HG03432 (cell line): ENCODE measurements around the gene GABRR3.

Experiments
- ATAC-seq: cut with Tn5 transposase; IDR thresholded peaks from one replicate; pipeline ENCODE4 v1.9.1; 2021; ENCODE audit warnings: mild to moderate bottlenecking, moderate library complexity; ENCODE audit not compliant: unreplicated experiment

GABRR3 gene

DNA sequence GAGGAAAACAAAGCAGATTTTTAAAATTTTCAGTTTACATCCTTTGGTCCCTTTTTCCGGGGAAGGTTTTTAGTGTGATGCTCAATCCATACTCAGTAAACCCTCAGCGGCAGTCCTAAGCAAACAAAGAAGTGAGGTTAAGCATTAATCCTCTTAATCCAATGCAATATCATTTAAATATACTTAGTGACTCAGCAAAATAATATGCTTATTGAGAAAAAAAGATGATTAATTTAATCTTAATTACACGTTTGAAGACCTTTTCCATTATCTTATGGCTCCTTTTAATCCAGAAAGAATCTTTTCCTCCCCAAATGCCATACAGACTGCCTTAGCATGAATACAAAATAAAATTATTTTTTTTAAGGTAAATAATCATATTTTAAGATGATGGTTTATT, at the start of gene GABRR3:
GABRR3 (minus strand) TSS at position 108 of the 400 bp plus-strand sequence. CDS start 328 bp downstream, outside the sequence.
- no peak for ATAC-seq

DNA sequence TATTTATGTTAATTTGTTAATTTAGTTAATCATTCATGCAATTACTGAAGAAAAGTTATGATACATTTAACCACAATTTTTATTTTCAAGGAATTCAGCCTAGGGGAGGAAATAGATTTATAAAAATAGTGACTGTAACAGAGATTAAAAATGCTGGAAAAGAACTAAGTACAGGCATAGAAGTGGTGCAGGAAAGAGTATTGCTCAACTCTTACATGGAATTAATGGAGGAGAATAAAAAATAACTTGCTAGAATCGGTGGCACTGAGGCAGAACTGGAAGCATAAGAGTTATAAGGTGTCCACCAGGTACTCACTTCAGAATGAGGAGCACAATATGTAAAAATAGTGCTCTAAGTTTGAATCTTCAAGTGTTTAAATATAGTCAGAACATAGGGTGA, 38.4 kb upstream of the GABRR3 start:
- ATAC-seq = no peak

GRCh38 chr3:98070840-98071239, 35.7 kb upstream of the GABRR3 start:
- ATAC-seq = no peak

GRCh38 chr3:98068824-98069223, 33.7 kb upstream of the GABRR3 start:
- ATAC-seq = no peak

DNA sequence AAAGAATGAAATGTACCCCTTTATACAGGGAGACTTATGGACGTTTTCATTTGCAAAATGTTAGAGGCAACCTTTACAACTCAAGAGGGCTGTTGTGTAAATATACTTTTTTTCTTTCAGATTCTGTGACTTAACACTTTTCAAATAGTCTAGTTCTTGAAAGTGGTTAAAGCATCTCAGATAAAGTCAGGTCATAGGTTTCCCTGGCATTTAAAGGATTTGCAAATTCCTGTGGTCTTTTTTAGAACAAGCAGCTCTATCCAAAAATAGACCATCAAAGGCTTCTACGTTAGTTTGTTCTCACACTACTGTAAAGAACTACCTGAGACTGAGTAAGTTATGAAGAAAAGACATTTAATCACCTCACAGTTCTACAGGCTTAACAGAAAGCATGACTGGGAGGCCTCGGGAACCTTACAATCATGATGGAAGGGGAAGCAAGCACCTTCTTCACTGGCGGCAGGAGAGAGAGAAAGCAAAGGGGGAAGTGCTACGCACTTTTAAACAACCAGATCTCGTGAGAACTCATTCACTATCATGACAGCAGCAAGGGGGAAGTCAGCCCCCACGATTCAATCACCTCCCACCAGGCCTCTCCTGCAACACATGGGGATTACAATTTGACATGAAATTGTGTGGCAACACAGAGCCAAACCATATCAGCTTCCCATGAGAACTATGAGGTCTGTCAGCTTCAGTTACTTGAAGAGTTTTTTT, 23.3 kb upstream of the GABRR3 start:
- no peak for ATAC-seq

DNA sequence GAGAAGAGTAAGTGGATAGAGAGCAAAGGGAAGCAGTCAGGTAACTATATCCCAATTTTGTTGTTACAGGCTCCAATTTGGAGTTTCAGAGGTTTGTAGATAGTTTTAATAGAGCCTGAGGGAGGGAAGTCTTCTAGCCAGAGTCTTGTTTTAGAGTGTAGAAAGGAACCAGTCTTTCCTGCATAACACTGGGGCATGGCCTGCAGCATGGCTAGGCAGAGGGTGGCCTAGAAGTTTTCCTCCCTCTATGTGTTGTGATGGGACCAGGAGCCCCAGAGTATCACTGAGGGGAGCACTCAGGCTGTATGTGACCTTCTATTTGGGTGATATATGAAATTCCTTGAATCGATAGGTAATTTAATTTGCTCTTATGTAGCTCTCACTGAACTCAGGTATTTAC, 22.5 kb upstream of the GABRR3 start:
- no peak for ATAC-seq

- ATAC-seq = no peak
Measured at GRCh38 chr3:98056035-98056434, 20.9 kb upstream of the GABRR3 start.

GRCh38 chr3:98049271-98049670, 14.2 kb upstream of the GABRR3 start:
- no peak for ATAC-seq

DNA sequence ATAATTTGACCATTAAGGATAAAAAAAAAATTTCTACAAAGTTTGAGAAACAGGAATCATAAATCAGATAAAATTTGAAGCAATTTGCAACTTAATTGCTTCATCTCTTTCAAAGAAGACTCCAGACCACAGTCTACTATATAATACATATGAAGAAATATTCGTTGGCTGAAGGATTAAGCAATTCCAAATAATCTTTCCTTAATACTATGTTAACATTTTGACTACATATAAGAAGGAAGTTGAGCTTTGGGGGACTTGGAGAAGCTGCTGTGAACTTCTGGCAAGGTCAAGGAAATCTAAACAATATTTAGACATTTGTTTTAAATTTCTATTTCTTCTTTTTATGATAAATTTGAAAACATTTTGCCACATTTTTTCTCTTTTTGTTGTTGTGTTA, 13.5 kb upstream of the GABRR3 start:
- ATAC-seq = no peak

DNA sequence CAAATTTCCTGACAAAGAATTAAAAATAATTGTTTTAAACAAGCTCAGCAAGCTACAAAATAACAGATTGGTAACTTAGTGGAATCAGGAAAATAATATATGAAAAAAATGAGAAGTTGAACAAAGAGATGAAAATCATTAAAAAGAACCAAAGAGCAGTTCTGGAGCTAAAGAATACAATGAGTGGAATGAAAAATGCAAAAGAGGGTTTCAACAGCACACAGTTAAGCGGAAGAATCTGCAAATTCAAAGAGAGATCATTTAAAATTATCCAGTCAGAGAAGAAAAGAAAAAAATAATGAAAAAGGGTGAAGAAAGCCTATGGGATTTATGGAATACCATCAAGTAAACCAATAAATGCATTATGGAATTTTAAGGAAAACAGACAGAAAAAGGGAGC, 6.2 kb upstream of the GABRR3 start:
- no peak for ATAC-seq

DNA sequence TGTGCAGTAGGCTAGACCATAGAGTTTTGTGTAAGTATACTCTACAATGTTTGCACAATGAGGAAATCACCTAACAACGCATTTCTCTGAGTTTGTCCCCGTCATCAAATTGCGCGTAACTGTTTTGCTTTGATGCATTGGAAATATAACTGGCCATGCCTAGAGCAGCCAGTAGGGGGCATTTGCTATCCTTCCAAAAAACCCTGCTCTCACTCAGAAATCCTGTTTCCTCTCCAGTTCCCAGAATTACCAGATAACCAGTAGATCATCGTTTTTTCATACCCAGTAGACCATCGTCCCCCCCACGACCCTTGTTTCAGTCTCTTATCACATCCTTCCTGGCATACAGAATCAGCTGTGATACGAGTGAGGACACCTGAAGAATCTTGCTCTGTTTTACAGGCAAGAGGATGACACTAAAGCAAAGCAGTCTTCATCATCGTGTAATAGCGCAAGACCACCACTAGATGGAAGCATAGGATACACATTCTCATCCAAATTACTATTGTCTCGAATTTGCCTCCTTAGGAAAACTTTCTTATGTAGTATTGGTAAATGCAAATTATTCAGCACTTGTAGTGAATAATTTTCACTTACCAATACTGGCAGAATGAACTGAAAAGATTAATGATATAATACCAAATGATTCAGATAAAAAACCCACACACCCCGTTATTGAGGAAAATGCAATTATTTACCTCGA, 4.4 kb upstream of the GABRR3 start:
- peak; percentile 96 for ATAC-seq

DNA sequence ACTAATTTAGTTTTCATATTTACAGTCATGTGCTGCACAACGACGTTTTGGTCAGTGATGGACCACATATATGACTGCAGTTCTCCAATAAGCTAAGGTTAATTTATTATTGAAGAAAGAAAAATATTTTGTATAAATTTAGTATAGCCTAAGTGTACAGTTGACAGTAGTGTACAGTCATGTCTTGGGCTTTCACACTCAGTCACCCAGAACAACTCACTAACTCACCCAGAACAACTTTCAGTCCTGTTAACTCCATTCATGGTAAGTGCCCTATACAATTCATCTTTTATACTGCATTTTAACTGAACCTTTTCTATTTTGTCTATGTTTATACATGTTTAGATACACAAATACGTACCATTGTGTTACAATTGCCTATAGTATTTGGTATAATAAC, 3.8 kb upstream of the GABRR3 start:
- ATAC-seq = peak; percentile 16

GRCh38 chr3:98038286-98038685, 3.2 kb upstream of the GABRR3 start:
- ATAC-seq = no peak

DNA sequence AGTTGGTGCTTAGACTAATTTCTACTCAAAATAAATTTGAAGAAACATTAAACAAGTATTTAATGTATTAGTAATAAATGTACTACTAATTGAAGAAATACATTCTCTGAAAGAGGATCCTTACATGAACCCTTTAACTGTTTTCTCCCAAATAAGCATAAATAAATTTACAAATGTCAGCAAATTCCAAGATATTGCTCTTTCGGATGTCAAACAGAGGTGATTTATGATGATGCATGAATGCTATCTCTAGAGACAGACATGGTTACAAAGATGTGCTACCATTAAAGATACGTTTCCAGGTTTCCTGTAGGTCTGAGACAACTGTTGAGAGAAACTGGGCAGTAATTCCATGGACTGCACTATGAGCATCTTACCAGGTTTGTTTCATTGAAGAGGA, 629 bp downstream of the GABRR3 start:
- no peak for ATAC-seq

DNA sequence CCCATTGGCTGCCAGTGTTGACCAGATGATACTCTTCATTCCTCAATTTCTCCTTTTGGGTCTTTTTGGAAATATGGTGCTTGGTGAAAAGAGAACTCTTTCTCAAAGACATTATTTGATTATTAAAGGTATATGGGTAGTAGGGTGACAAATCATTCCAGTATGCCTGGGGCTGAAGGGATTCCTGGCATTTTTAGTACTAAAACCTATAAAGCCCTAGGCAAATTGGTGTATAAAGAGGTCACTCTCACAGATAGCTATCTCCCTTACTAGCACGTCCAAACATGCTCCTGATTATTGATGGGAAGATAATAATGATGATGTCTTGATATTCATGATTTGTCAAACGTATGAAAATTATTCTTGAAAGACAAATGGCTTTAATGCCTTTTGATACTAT, 1.1 kb downstream of the GABRR3 start:
- no peak for ATAC-seq

GRCh38 chr3:98032904-98033303, 2.2 kb downstream of the GABRR3 start:
- no peak for ATAC-seq

- ATAC-seq = no peak
Measured at GRCh38 chr3:98032265-98032664, 2.9 kb downstream of the GABRR3 start.

- ATAC-seq = no peak
Measured at GRCh38 chr3:98029083-98029482, 6.0 kb downstream of the GABRR3 start.

- ATAC-seq = peak; percentile 31
Measured at GRCh38 chr3:98027085-98027446, 8.0 kb downstream of the GABRR3 start.

DNA sequence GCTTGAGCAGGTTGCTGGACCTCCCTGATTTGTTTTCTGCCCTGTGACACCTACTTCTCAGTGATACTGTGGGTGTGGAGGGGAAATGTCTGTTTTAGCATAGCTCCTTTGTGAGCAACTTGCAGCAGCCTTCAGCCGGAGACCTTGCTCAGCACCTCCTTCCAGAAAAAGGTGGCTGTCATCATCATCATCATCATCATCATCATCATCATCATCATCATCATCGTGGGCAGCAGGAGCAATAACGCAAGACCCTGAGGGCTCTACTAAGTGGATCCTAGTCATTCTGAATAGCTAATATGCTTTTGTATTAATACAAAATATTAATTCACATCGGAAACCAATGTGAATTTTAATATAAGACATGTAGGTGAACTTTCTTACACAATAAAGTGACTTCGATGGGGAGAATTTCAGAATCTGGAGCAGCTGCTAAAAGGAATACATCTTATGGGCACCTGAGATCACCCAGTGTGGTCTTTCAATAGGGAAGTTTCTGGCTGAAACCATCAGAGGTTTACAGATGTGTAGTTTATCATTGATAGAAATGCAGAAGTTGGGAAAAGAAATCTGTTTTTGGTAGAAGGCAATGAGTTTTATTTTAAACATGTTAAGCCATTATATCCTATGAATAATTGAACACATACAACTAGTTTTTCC, 8.6 kb downstream of the GABRR3 start:
- peak; percentile 51 for ATAC-seq

GRCh38 chr3:98025392-98025945, 9.6 kb downstream of the GABRR3 start:
- no peak for ATAC-seq
